Adrenal gland (tissue), 12 donors: Measurements from ENCODE around the gene FAM114A1. TPM values are rescaled to one million over a fixed set of nuclear protein-coding genes. Genes with fewer than 3 reads are reported as not detected.

Experiments
- DNase-seq, 7 donors: peaks; one replicate each; pipeline ENCODE4 v3.0.0-alpha.2; 2019 to 2020
- H3K27ac ChIP-seq, 5 donors: fragments of 200-600 bp; sonication (generic) in 4 of 5; 1 replicate in 3 of 5; 2 replicates in 2 of 5; pipeline versions ENCODE4 v1.5.1 to v1.8.0; 2016 to 2020; ENCODE audit warnings: mild to moderate bottlenecking in 1 of 5
- H3K27me3 ChIP-seq: fragments of 200-600 bp; 2 replicates; pipeline ENCODE4 v1.8.0; 2021
- H3K36me3 ChIP-seq, 2 donors: fragments of 200-600 bp; replicated peaks in 1 of 2; 1 replicate in 1 of 2; 2 replicates in 1 of 2; pipeline versions ENCODE4 v1.5.1 to v1.8.0; 2018 to 2022
- H3K4me1 ChIP-seq, 2 donors: fragments of 200-600 bp; replicated peaks in 1 of 2; 1 replicate in 1 of 2; 2 replicates in 1 of 2; pipeline versions ENCODE4 v1.5.1 to v1.8.0; 2018 to 2021
- H3K4me3 ChIP-seq, 4 donors: fragments of 200-600 bp; sonication (generic) in 3 of 4; one replicate each; pipeline ENCODE4 v1.5.1; 2016 to 2018
- H3K9me3 ChIP-seq, 3 donors: fragments of 200-600 bp; sonication (generic) in 1 of 3; replicated peaks in 1 of 3; 1 replicate in 2 of 3; 2 replicates in 1 of 3; pipeline versions ENCODE4 v1.5.1 to v1.8.0; 2016 to 2021
- CTCF ChIP-seq, 6 experiments: fragments of 450-650 bp in 4 of 6; fragments of 200-600 bp in 2 of 6; sonication (generic) in 1 of 6; IDR thresholded peaks; 1 replicate in 5 of 6; 2 replicates in 1 of 6; pipeline versions ENCODE4 v1.5.1 to v1.8.0; 2016 to 2021; ENCODE audit warnings: antibody characterized with exemption in 6 of 6, mild to moderate bottlenecking in 2 of 6, moderate library complexity in 1 of 6
- POLR2A ChIP-seq, 2 donors: fragments of 450-650 bp; IDR thresholded peaks; one replicate each; pipeline ENCODE4 v1.6.1; 2017; ENCODE audit warnings: antibody characterized with exemption in 2 of 2, mild to moderate bottlenecking in 2 of 2, moderate library complexity in 1 of 2
- WGBS, 4 donors: extraction: QIAGEN DNeasy Blood & Tissue Kit in 2 of 4; methylation state at CpG; one replicate each; pipeline versions ENCODE4 v1.1.5 to v1.1.7; 2013 to 2017; 5-methylcytosine and 5-hydroxymethylcytosine counted together
- intact Hi-C, 2 donors: fragments of 100-400 bp; cut with DNase I; formaldehyde crosslinking; loops; one replicate each; pipeline versions ENCODE4 v1.14.1 to v1.15.0; 2022 to 2023
- polyA plus RNA-seq, 3 donors: library from polyadenylated mRNA; stranded (reverse); fragments of 200-250 nt in 2 of 3; fragments of 350-450 nt in 1 of 3; fragmentation: Illumina TruSeq in 1 of 3; extraction: RNeasy Lipid Tissue Mini Kit (QIAGEN cat#74804) in 1 of 3; gene quantifications; one replicate each; pipeline ENCODE4 v1.2.3, GENCODE V29; 2013 to 2014
- total RNA-seq, 9 donors: library from RNA; depleted of rRNA in 4 of 9; stranded (reverse); fragments of >200 nt in 4 of 9; fragments of 120-200 nt in 1 of 9; fragmentation: NEBNext Ultra II Directional in 1 of 9; extraction: Animal tissue kit (Norgen Biotek cat#: 25700) in 1 of 9; gene quantifications; one replicate each; pipeline versions ENCODE4 v1.1.0 to v1.2.4, GENCODE V29; 2013 to 2023
- donor health status: healthy with polysubstance abuse.
- donor health status: Bipolar disorder and iron deficiency.
- donor health status: DM: yes; HTN: yes; CAD: no.
- donor health status: DM: no; HTN: no; CAD: no.
- donor health status: DM: no; HTN: no; CAD: no.
- donor health status: DM: yes; HTN: yes; CAD: no.

FAM114A1 gene
- total and polyA plus RNA-seq, 12 donors = 29.3 to 335 (median 174) TPM

GRCh38 chr4:38905652-38906385, 38.2 kb downstream of the FAM114A1 start:
- intact Hi-C loops = no loop called here
- H3K4me3 ChIP-seq = no peak overlapping the region
- H3K36me3 ChIP-seq = peaks cover 0 to 38% of the 10 kb centered on the region in 2 donors
- peaks cover 37 to 55% of the 10 kb centered on the region in 2 donors for H3K4me1 ChIP-seq
- peak in 2 of 7 donors; percentile 41 to 44 for DNase-seq
- WGBS, 4 donors = 14 to 22% (median 18%) methylated on average over 10 of the region's 10 CpGs
- no peaks in the 10 kb centered on the region for H3K9me3 ChIP-seq
- peak overlapping the region; percentile 40 to 76 (median 61) for H3K27ac ChIP-seq
- TF ChIP-seq POLR2A (IDR thresholded peaks at IDR 0.05) (no peak), CTCF (IDR thresholded peaks at IDR 0.05) (no peak)
- no peaks in the 10 kb centered on the region for H3K27me3 ChIP-seq

- Histone ChIP-seq H3K36me3 (peaks cover 0 to 44% of the 10 kb centered on the region in 2 donors), H3K9me3 (no peaks in the 10 kb centered on the region), H3K27me3 (no peaks in the 10 kb centered on the region), H3K4me3 (no peak overlapping the region), H3K4me1 (peaks cover 37 to 67% of the 10 kb centered on the region in 2 donors), H3K27ac (peak overlapping the region in 1 of 5 donors; percentile 6)
- intact Hi-C loops = no loop called here
- TF ChIP-seq CTCF (IDR thresholded peaks at IDR 0.05) = no peak
- TF ChIP-seq POLR2A (IDR thresholded peaks at IDR 0.05) = no peak
- no peak for DNase-seq
These were observed 40.2 kb downstream of the FAM114A1 start for GRCh38 chr4:38907696-38908270.

GRCh38 chr4:38909015-38909414, 41.4 kb downstream of the FAM114A1 start:
- WGBS, 4 donors = 95 to 97% (median 96%) methylated on average over 3 of the region's 3 CpGs
- TF ChIP-seq CTCF (IDR thresholded peaks at IDR 0.05) = no peak
- no peak for TF ChIP-seq POLR2A (IDR thresholded peaks at IDR 0.05)
- Histone ChIP-seq H3K27me3 (no peaks in the 10 kb centered on the region), H3K4me3 (no peak overlapping the region), H3K9me3 (no peaks in the 10 kb centered on the region), H3K27ac (no peak overlapping the region), H3K4me1 (peaks cover 28 to 58% of the 10 kb centered on the region in 2 donors), H3K36me3 (peaks cover 0 to 53% of the 10 kb centered on the region in 2 donors)
- intact Hi-C loops = no loop called here
- no peak for DNase-seq

- intact Hi-C loops = loop anchor here in 1 of 2 donors (10.0 kb wide), 1 partner anchor 134 kb away; no protein-coding TSS in a partner anchor
- Histone ChIP-seq H3K4me1 (peaks cover 9 to 36% of the 10 kb centered on the region in 2 donors), H3K27me3 (no peaks in the 10 kb centered on the region), H3K36me3 (peaks cover 0 to 73% of the 10 kb centered on the region in 2 donors), H3K4me3 (no peak overlapping the region), H3K27ac (peak overlapping the region in 2 of 5 donors; percentile 33 to 52), H3K9me3 (no peaks in the 10 kb centered on the region)
- WGBS, 4 donors = 70 to 77% (median 74%) methylated on average over 4 of the region's 4 CpGs
- no peak for TF ChIP-seq POLR2A (IDR thresholded peaks at IDR 0.05)
- no peak for TF ChIP-seq CTCF (IDR thresholded peaks at IDR 0.05)
- DNase-seq = no peak
These were observed 43.7 kb downstream of the FAM114A1 start for GRCh38 chr4:38911257-38911656.
